HG02588 (cell line): ENCODE results near the gene PRR4.

Experiments used
- ATAC-seq: cut with Tn5 transposase; IDR thresholded peaks from one replicate; pipeline ENCODE4 v1.9.1; 2021; ENCODE audit warnings: mild to moderate bottlenecking, moderate library complexity; ENCODE audit not compliant: unreplicated experiment

Gene PRR4

GRCh38 chr12:10849425-10849878 is at the start of gene PRR4:
Gene PRR4, minus strand, starts transcription at chr12:10849475. Its CDS starts 38 bp downstream, at chr12:10849437.
- no peak for ATAC-seq

GRCh38 chr12:10896854-10897253 is 47.6 kb upstream of the PRR4 start:
- ATAC-seq, result no peak

- ATAC-seq, result no peak
These were observed 42.7 kb upstream of the PRR4 start for GRCh38 chr12:10891937-10892336.

GRCh38 chr12:10889226-10889625 is 40.0 kb upstream of the PRR4 start:
- no peak for ATAC-seq

- ATAC-seq, result no peak
These were observed 34.9 kb upstream of the PRR4 start, which contains the start of gene PRH1 for GRCh38 chr12:10884086-10884725. Gene PRH1, minus strand, starts transcription at chr12:10884255. Its CDS starts 38 bp downstream, at chr12:10884217.

GRCh38 chr12:10873378-10873777 is 24.1 kb upstream of the PRR4 start:
- no peak for ATAC-seq

- ATAC-seq, result no peak
These were observed 18.1 kb upstream of the PRR4 start for GRCh38 chr12:10867381-10867780.

- no peak for ATAC-seq
These were observed 14.4 kb upstream of the PRR4 start for GRCh38 chr12:10863512-10864218.

- ATAC-seq, result no peak
These were observed 12.1 kb upstream of the PRR4 start for GRCh38 chr12:10861366-10861765.

- no peak for ATAC-seq
These were observed 6.5 kb upstream of the PRR4 start for GRCh38 chr12:10855807-10856206.

- ATAC-seq, result no peak
These were observed 4.5 kb upstream of the PRR4 start for GRCh38 chr12:10853776-10854175.

- no peak for ATAC-seq
These were observed 2.1 kb upstream of the PRR4 start for GRCh38 chr12:10851243-10851858.

GRCh38 chr12:10847744-10848143 is 1.5 kb downstream of the PRR4 start:
- ATAC-seq, result no peak

- no peak for ATAC-seq
These were observed 6.4 kb downstream of the PRR4 start for GRCh38 chr12:10842862-10843261.

GRCh38 chr12:10838461-10838860 is 10.8 kb downstream of the PRR4 start:
- ATAC-seq, result no peak

- ATAC-seq, result no peak
These were observed 19.3 kb downstream of the PRR4 start for GRCh38 chr12:10829994-10830393.

GRCh38 chr12:10826258-10826657 is 23.0 kb downstream of the PRR4 start, which contains the start of gene TAS2R10:
Gene TAS2R10, minus strand, starts transcription at chr12:10826358. Its CDS starts 89 bp downstream, at chr12:10826269.
- no peak for ATAC-seq

- ATAC-seq, result no peak
These were observed 24.3 kb downstream of the PRR4 start for GRCh38 chr12:10824957-10825356.

- no peak for ATAC-seq
These were observed 37.3 kb downstream of the PRR4 start for GRCh38 chr12:10811883-10812536.

GRCh38 chr12:10810068-10810467 is 39.2 kb downstream of the PRR4 start, which contains the start of gene TAS2R9:
Gene TAS2R9, minus strand, starts transcription at chr12:10810168. Its CDS starts 93 bp downstream, at chr12:10810075.
- ATAC-seq, result no peak

GRCh38 chr12:10807186-10807585 is 42.1 kb downstream of the PRR4 start, which contains the start of gene TAS2R8:
Gene TAS2R8, minus strand, starts transcription at chr12:10807286. Its CDS starts 306 bp downstream, at chr12:10806980.
- ATAC-seq, result no peak
